Central memory CD4-positive, alpha-beta T cell (primary cell): Measurements from ENCODE around the gene EMILIN2.
"Not testable (repeated sequence)": the region's sequence is repeated elsewhere in the genome, so short reads cannot be mapped to it uniquely, and the experiment has no call there.

Experiments used
- DNase-seq: peaks from one replicate; pipeline ENCODE4 v3.0.0; 2022

EMILIN2 gene

DNA sequence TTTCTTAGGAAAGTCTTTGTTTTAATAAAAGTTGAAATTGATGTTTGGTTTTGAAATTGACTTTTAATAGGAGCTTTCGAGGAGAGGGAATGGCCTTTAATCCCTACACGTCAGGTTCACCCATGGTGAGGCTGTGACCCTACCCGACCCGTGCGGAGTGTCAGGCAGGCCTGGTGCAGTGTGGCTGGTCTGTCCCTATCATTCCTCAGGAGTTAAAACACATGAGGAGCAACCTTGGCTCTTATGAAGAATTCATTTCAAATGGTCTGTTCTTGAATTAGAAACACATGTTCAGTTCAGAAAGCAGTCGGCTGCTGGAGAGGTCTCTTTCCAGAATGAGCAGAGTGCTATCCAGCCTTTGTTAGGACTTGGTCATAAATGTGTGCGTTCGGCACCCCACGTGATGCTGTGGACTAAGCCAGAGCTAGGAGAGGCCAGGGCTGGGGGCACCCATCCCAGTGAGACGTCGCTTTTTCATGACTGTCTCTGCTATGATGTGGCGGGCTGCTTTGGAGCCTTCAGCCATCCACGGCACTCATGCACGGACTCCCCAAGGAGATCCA lies 54.7 kb downstream of the EMILIN2 start:
- DNase-seq = no peak

GRCh38 chr18:2902327-2902726 lies 55.5 kb downstream of the EMILIN2 start:
- no peak for DNase-seq

DNA sequence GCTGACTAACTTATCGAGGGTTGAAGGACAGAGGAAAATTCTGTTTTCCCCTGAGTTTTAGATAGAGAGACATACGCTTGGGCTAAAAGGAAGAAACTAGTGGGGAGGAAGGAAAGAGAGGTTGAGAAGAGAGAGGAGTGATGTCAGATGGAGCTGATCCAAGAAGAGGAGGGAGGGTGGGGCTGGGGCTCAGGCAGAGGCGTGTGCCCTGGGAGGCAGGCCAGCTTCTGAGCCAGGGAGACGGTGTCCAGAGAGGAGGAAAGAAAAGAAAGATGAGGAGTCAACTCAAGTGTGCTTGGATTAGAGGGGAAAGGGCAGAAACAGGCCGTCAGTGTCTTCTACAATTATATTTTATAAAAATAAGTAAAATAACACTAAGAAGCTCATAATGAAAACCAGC lies 56.2 kb downstream of the EMILIN2 start:
- DNase-seq = no peak

- DNase-seq = no peak
Observed at GRCh38 chr18:2905854-2906703, 59.3 kb downstream of the EMILIN2 start.

- peak; percentile 52 for DNase-seq
Observed at GRCh38 chr18:2906704-2907549, 60.1 kb downstream of the EMILIN2 start.

DNA sequence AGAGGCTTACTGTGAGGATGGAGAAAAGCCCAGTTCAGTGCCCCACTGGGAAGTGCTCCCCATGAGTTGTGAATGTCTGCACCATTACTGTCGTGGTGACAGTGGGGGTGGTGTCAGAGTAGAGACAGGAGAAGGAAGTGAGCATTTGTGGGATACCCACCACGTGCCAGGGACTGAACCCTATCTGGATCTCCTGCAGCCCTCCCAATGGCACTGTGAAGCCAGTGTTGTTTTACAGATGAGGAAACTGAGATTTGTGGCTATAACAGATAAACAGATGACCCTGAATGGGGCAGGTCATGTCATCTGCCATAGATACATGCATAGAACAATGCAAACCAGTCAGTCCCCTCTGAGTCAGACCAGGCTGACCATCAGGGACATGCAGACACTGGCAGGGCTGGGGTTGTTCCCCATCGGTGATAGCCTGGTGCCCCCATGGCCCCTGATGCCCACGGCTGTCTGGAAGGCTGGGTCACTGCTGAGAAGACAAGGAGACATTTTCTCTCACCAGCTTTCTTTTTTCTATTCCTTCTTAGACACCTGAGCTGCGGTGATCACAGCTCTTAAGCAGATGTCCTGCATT lies 60.8 kb downstream of the EMILIN2 start:
- no peak for DNase-seq

DNA sequence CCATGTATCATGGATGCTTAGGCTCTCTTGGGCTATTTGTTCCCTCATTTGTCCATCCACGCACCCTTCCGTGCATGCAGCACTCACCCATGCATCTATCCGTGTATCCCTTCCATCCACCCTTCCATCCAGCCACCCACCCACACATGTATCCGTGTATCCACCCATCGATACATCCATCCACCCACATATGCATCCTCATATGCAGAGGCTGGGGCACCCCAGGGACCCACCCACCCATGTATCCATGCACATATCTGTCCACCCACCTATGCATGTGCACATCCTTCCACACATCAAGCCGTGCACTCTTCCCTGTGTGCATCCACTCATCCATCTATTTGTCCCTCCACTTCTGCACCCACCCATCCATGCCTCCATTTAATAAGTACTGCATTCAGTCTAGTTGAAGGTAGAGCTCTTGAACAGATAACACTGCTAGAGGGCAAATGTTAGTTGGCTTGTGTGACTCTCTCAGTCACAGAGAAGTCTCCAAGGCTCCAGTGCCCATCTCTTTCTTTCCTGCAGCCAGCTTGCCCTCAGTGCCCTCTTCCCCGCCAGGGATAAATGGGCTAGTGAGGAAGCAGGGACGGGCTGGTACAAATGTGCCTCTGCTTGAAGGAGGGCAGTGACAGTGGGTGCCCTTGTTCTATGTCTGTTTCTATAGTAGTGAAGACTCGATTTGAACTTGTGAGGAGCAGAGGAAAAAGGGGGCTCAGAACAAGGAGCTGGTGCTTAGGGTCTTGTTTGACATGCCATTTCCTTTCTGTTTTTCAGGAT lies 61.5 kb downstream of the EMILIN2 start:
- no peak for DNase-seq

DNA sequence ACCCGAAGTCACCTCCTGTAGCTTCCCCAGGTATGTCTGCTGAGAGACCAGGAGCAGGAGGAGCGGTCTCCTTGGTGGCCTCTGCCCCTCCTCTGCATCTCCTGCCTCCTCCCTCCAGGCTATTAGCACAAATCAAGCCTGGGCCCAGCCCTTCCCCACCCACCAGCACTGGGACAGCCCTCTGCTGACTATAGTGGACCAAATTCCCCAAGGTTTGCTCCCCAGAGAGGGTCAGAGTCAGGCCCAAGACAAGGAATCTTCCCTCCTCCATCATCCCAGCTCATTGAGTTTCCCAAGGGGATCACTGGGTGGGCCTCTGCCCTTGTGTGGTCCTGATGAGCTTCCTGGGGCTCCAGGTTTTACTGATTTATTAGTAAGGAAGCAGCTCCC lies 62.1 kb downstream of the EMILIN2 start:
- DNase-seq = no peak

GRCh38 chr18:2909431-2910140 lies 62.8 kb downstream of the EMILIN2 start:
- DNase-seq = no peak

GRCh38 chr18:2910261-2910660 lies 63.5 kb downstream of the EMILIN2 start:
- no peak for DNase-seq

GRCh38 chr18:2910751-2911425 lies 64.1 kb downstream of the EMILIN2 start:
- no peak for DNase-seq

- DNase-seq = no peak
Observed at GRCh38 chr18:2911533-2911932, 64.7 kb downstream of the EMILIN2 start.

DNA sequence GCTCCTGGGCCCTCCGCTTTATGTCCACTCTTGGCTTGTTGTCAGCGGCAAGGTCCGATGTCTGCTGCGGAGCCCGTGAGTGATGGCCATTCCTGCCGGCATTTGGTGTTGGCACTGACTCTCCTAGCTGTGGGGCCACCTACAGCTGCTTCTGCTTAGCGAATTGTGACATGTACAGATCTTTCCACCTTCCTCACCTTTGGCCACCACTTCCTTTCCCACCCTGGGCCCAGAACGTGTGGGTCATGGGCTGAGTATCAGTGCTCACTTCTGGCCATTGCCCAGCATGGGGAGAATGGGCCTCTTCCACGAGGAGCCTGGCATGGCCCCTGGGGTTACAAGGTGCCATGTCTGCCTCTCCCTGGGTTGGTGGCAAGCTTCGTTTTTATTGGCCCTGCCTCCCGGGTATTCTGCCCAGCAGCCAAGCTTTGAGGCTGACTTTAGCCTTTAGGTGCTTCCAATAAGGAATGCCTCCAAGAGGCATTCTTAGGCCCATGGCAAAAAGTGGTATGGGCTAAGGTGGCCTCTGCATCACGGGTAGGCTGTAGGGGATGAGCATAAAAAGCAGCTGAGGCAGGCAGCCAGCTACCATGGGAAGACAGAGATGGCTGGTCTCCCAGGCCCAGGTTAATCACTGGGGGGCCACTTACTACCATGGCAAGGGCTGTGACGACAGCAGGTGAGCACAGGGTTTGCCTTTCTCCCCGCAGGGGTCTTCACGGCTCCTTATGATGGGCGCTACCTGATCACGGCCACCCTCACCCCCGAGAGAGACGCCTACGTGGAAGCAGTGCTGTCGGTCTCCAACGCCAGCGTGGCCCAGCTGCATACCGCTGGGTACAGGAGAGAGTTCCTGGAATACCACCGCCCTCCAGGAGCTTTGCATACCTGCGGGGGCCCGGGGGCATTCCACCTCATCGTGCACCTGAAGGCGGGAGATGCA lies 65.8 kb downstream of the EMILIN2 start:
- DNase-seq = no peak

GRCh38 chr18:2913398-2914005 lies 66.7 kb downstream of the EMILIN2 start:
- DNase-seq = no peak

GRCh38 chr18:2914185-2914880 lies 67.5 kb downstream of the EMILIN2 start:
- no peak for DNase-seq

GRCh38 chr18:2914881-2915240 lies 68.1 kb downstream of the EMILIN2 start:
- DNase-seq = no peak

GRCh38 chr18:2915486-2915885 lies 68.7 kb downstream of the EMILIN2 start:
- not testable (repeated sequence) for DNase-seq

DNA sequence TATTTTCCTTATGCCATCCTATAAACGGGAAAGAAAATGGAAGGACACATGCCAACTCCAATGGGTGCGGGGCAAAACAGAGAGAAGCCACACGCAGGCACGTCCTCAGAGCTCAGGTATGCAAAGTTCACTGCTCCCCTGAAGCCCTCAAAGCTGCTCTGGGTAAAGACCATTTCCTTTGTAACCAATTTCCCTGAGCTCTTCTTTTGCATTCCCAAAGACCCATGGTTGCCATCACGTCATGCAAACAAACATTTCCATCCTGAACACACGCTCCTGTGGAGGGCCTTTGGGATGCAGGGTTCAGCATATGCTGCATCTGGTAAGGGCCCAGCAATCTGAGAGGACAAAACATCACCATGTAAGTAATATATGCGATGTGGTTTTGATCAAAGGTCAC lies 69.4 kb downstream of the EMILIN2 start:
- DNase-seq = no peak
